ENCODE data around the gene CADPS. TPM values are rescaled to one million over a fixed set of nuclear protein-coding genes. Genes with fewer than 3 reads are reported as not detected.

CADPS gene
- total RNA-seq, 1 donor from 2014 or later = 14.3 TPM

GRCh38 chr3:62374341-62375218 lies 500.6 kb downstream of the CADPS start:
- no peak for ATAC-seq
- intact Hi-C loops (cut with micrococcal nuclease) = no loop called here
- DNase-seq = no peak

DNA sequence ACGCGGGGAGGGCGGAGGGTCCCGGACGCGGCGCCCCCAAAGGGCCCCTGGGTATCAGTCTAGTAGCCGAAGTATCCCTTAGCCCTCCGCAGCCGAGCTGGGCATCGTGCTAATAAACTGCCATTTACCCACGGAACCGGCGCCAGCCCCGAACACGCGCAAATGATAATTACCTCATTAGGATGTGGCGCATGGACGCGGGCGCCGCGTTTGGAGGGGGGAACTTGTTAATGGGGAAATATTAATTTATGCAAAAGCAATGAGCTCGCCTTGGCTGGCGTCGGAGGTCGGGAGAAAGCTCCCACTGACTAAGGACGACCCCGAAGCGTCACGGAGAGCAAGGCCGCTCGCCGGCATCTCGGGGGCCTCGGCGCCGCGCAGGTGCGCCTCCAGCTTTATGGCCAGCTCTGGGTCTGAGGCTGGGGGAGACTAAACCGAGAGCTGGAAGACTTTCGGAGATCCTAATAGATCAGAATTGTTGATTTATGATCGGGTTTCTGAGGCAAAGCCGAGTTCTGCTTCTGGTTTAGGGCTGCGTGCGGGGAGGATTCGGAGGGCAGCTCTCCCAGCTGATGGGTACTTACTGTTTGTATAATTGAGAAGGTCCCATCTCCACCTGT lies 501.4 kb downstream of the CADPS start:
- intact Hi-C loops (cut with micrococcal nuclease) = no loop called here
- ATAC-seq (no peak), DNase-seq (no peak)

- intact Hi-C loops (cut with micrococcal nuclease) = no loop called here
Measured at GRCh38 chr3:62373215-62373614, 502.0 kb downstream of the CADPS start, which contains the start of gene FEZF2. Gene FEZF2 (minus strand): TSS chr3:62373550. CDS start chr3:62372868, 682 bp downstream.

DNA sequence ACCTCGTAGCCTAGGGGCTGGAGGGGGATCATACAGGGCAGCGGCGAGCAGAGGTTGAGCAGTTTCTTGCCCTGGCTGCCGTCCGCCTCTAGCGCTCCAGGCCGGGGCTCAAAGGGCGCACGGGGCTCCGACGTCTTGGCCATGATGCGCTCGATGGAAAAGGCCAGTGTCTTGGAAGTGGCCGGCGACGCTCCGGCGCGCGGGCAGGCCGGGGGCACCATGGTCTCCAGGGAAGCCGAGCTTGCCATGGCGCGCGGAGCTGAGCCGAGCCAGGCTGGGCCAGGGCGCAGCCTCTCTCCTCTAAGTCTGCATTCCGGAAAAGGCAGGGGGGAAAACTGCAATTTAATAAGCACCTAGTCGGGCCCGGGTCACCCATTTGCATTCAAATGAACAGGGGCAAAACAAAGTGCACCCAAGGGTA lies 502.6 kb downstream of the CADPS start:
- no peak for DNase-seq
- ATAC-seq = no peak
- intact Hi-C loops (cut with micrococcal nuclease) = no loop called here

More at GRCh38 chr3:62373215-62373614, 502.0 kb downstream of the CADPS start, which contains the start of gene FEZF2:
- ATAC-seq (no peak), DNase-seq (no peak)

DNA sequence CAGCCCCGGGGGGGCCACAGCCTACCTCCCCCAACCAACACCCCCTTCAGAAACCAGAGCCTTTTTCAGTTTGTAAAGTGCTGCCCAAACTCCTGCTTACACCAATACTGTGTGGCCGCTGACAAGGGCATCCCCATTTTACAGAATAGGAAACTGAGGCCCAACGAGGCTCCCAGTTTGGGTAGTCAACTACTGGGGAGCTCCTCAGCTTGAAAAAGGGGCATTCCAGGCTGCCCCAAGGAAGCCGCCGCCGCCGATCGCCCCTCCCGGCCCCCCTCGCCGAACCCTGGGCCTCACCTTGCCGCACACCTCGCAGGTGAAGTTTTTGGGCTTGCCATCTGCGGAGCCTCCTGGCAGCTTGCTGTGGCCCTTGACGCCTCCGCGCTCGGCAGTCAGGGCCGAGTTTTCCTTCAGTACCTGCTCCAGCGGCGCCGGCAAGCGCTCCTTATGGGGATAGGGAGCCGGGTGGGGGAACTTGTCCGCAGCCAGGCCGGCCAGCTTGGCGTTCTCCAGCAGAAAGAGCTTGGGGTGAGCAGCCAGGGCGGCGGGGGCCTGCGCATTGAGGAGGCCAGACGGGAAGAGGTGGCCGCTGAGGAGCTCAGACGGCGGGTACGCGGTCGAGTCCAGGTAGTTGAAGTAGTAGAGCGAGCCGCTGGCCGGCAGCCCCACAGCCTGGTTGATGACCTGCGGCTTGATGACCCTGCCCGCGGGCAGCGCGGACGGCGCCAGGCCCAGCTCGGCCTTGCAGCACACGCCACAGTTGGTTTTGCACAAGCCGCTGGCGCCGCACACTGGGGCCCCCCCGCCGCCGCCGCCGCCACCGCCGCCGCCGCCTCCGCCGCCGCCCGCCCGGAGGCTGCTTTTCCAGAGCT lies 503.3 kb downstream of the CADPS start:
- DNase-seq = no peak
- ATAC-seq = no peak
- intact Hi-C loops (cut with micrococcal nuclease) = no loop called here

GRCh38 chr3:62370858-62371719 lies 504.1 kb downstream of the CADPS start:
- ATAC-seq = no peak
- DNase-seq = no peak
- intact Hi-C loops (cut with micrococcal nuclease) = no loop called here

DNA sequence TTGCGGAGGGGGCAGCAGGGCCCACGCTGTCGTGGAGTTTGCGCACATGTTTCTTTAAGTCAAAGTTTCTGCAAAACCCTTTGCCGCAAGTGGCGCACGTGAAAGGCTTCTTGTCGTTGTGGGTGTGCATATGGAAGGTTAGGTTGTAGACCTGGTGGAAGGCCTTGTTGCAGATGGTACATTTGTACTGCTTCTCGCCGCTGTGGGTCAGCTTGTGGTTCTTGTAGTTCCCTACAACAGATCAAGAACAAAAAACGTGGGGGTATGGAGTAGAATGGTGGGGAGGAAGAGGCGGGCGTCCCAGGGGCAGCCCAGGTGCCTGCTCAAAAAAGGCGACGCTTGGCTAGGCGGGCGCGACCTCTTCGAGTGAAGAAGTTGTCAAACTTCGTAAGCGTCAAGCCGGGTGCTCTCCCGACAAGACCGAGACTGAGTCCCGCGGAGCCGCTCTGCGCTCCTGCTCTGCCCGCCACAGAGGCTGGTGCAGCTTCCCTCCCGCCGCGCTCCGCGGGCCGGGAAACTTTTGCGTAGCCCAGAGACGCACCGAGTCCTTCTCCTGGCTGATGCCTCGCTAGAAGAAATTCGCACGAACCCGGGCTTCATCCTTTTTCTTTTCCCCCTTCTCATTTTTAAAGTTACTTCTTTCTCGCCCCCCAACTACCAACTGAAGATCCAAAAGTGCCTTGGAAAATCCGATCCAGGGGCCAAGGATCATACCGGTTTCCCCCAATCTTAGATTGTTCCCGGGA lies 504.9 kb downstream of the CADPS start:
- no peak for ATAC-seq
- no peak for DNase-seq
- intact Hi-C loops (cut with micrococcal nuclease) = no loop called here

- DNase-seq = no peak
- intact Hi-C loops (cut with micrococcal nuclease) = no loop called here
- no peak for ATAC-seq
Measured at GRCh38 chr3:62369476-62369743, 505.8 kb downstream of the CADPS start.

GRCh38 chr3:62368705-62369475 lies 506.3 kb downstream of the CADPS start:
- ATAC-seq (peak; percentile 30), DNase-seq (no peak)
- intact Hi-C loops (cut with micrococcal nuclease) = no loop called here

GRCh38 chr3:62368290-62368704 lies 506.9 kb downstream of the CADPS start:
- ATAC-seq (no peak), DNase-seq (no peak)
- intact Hi-C loops (cut with micrococcal nuclease) = no loop called here

DNA sequence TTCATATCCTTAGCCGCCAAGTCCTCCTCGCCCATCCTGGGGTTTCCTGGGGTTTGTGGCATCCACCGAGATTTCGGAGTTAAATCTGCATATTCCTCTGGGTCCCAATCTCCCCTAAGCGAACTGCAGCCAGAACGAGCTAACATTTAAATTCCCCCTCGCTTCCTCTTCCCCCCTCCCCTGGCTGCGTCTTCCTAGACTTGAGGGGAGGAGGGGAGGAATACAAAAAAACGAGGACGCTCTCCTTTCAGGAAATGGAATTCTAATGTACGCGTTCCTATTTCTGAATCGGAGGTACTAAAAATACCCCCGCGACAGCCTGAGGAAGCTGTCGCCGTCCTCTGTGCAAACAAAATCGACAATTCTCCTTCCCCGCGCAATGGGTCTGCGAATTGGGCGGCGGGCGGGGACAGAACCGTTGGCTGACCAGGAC lies 507.4 kb downstream of the CADPS start:
- ATAC-seq = no peak
- DNase-seq = no peak
- intact Hi-C loops (cut with micrococcal nuclease) = no loop called here

- intact Hi-C loops (cut with micrococcal nuclease) = no loop called here
- ATAC-seq (no peak), DNase-seq (no peak)
Measured at GRCh38 chr3:62366126-62366484, 509.1 kb downstream of the CADPS start.

DNA sequence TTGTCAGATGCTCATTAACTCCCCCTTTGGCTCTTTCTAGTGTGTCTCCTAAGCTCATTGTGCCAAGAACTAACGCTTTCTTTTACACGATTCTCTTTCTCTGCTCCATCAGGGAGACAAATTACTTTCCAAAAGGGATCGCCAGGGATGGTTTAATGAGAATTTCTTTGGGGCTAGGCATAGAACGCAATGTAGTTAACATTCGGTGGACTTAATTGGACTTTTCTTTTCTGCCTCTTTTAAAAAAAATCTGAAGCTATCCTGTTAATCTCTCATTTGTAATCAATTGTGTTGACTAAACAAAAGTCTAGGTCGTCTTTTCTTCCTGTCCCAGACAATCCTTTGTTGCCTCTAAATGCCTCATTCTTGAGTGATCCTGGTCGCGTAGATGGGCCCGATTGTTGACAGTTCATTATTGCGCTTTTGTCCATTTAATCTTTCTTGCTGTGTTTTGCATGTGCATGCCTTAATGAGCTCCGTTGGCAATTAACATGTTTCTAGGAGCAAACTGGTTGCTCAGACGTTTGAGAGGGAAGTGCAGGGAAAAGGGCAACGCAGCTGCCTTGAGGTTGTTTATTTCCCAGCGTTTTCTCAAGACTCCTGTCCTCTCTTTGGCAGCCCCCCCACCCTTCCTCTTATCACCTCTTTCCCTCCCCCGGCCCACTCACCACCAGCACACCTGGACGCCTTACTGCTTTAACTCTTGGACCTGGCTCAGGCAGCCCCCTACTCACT lies 509.7 kb downstream of the CADPS start:
- DNase-seq (no peak), ATAC-seq (no peak)
- intact Hi-C loops (cut with micrococcal nuclease) = no loop called here

DNA sequence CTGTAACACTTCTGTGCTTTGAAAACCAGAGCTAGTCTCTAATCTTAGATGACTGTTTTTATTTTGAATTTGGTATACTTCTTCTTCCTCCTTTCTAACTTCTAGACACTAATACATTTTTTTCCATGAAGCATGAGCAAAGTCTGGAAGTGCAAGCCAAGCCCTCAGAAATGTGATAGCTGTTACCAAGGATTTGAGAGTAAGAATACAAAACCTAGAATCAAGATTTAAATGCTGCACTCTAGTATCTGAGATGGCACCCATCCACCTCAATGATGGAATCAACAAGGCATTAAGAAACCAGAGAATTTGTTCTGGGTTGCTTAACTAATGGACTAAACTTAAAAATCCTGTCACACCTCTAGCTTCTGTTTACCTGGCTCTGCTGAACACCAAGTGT lies 511.0 kb downstream of the CADPS start:
- intact Hi-C loops (cut with micrococcal nuclease) = no loop called here
- ATAC-seq (no peak), DNase-seq (no peak)

- DNase-seq = no peak
- intact Hi-C loops (cut with micrococcal nuclease) = no loop called here
- no peak for ATAC-seq
Measured at GRCh38 chr3:62363275-62363674, 511.9 kb downstream of the CADPS start.

DNA sequence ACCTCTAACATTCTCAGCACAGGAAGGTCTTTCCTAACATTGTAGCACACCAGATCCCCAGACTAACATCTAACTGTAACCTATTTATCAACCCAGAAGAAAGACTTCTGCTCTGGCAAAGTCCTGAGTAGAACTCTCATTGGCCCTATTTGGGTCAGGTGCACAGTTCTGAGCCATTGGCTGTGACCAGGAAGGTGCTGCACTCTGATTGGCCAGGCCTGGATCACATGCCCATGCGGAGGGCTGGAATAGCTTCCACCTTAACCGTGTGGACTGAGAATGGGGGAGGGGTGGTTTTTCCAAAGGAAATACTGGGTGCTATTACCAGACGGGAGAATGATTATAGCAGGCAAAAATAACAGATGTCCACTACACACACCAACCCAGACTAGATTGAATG lies 513.4 kb downstream of the CADPS start:
- ATAC-seq = no peak
- intact Hi-C loops (cut with micrococcal nuclease) = no loop called here

GRCh38 chr3:62361261-62361660 lies 514.0 kb downstream of the CADPS start:
- DNase-seq (no peak), ATAC-seq (no peak)
- intact Hi-C loops (cut with micrococcal nuclease) = no loop called here

More for the DNA sequence above, 513.4 kb downstream of the CADPS start:
- DNase-seq = no peak
